B cell (primary cell): Measurements from ENCODE around the gene SEMA6A. TPM values are rescaled to one million over a fixed set of nuclear protein-coding genes. Genes with fewer than 3 reads are reported as not detected.

Source experiments
- ATAC-seq: fragments of 200-7000 bp; cut with Tn5 transposase; one replicate; pipeline ENCODE4 v1.10.0; 2021; ENCODE audit warnings: low read depth, mild to moderate bottlenecking, moderate number of reproducible peaks, moderate library complexity
- CTCF ChIA-PET: fragments of 350-600 bp; sonication (Branson Sonifier 250); formaldehyde crosslinking; loops from one replicate; lab custom pipeline; 2021; ENCODE audit warnings: antibody characterized with exemption, inconsistent platforms; lab: Charles Lee
- POLR2A ChIA-PET: fragments of 350-600 bp; sonication (Branson Sonifier 250); formaldehyde crosslinking; loops from one replicate; lab custom pipeline; 2021; ENCODE audit warnings: antibody characterized with exemption; lab: Charles Lee
- DNase-seq: peaks from one replicate; pipeline ENCODE4 v3.0.0; 2013
- H2AFZ ChIP-seq: 2 replicates; pipeline ENCODE4 v1.6.1; 2012; ENCODE audit warnings: mild to moderate bottlenecking, low read depth, low read length; ENCODE audit not compliant: insufficient read depth, poor library complexity, severe bottlenecking
- H3K27ac ChIP-seq, 2 donors: 1 replicate in 1 of 2; 2 replicates in 1 of 2; pipeline ENCODE4 v1.5.1; 2012 to 2013; ENCODE audit warnings: low read length in 2 of 2, mild to moderate bottlenecking in 2 of 2, moderate library complexity in 1 of 2
- H3K27me3 ChIP-seq, 4 experiments: fragments of 200-600 bp in 1 of 4; sonication (generic) in 1 of 4; replicated peaks in 1 of 4; 1 replicate in 2 of 4; 2 replicates in 2 of 4; pipeline versions ENCODE4 v1.6.1 to v1.7.0; 2013 to 2016; ENCODE audit warnings: low read length in 3 of 4, mild to moderate bottlenecking in 2 of 4, mixed read lengths in 1 of 4, moderate library complexity in 1 of 4; ENCODE audit not compliant: insufficient read depth in 4 of 4, control insufficient read depth in 3 of 4; ENCODE audit errors: control extremely low read depth in 1 of 4
- H3K36me3 ChIP-seq, 2 experiments: replicated peaks in 1 of 2; 1 replicate in 1 of 2; 2 replicates in 1 of 2; pipeline versions ENCODE4 v1.6.1 to v1.7.1; 2013; ENCODE audit warnings: low read length in 1 of 2; ENCODE audit not compliant: insufficient read depth in 2 of 2, control insufficient read depth in 1 of 2; ENCODE audit errors: control extremely low read depth in 1 of 2, extremely low read depth in 1 of 2
- H3K4me1 ChIP-seq, 2 donors: fragments of 200-600 bp in 1 of 2; sonication (generic) in 1 of 2; 1 replicate in 1 of 2; 2 replicates in 1 of 2; pipeline versions ENCODE4 v1.5.1 to v1.6.1; 2013 to 2017; ENCODE audit warnings: low read length in 2 of 2; ENCODE audit not compliant: control insufficient read depth in 2 of 2, insufficient read depth in 2 of 2
- H3K4me2 ChIP-seq: replicated peaks from 2 replicates; pipeline ENCODE3; 2012; ENCODE audit warnings: mild to moderate bottlenecking, low read depth, low read length; ENCODE audit not compliant: poor library complexity, severe bottlenecking
- H3K4me3 ChIP-seq, 5 experiments: fragments of 200-600 bp in 1 of 5; sonication (generic) in 1 of 5; 1 replicate in 3 of 5; 2 replicates in 2 of 5; pipeline versions ENCODE4 v1.5.1 to v1.7.0; 2011 to 2016; ENCODE audit warnings: low read length in 4 of 5, mild to moderate bottlenecking in 4 of 5, low read depth in 2 of 5, control low read depth in 1 of 5, moderate library complexity in 1 of 5; ENCODE audit not compliant: insufficient read depth in 1 of 5; ENCODE audit errors: control extremely low read depth in 1 of 5, extremely low read depth in 1 of 5
- H3K79me2 ChIP-seq: fragments of 200-600 bp; sonication (generic); one replicate; pipeline ENCODE4 v1.6.0; 2016; ENCODE audit warnings: low read length; ENCODE audit not compliant: control insufficient read depth, insufficient read depth
- H3K9ac ChIP-seq: fragments of 200-600 bp; sonication (generic); 2 replicates; pipeline ENCODE4 v1.6.1; 2017; ENCODE audit warnings: mild to moderate bottlenecking, low read length, moderate library complexity
- H3K9me3 ChIP-seq, 3 donors: one replicate each; pipeline versions ENCODE4 v1.6.1 to v1.7.1; 2013; ENCODE audit warnings: low read length in 2 of 3; ENCODE audit not compliant: control insufficient read depth in 2 of 3, insufficient read depth in 1 of 3; ENCODE audit errors: control extremely low read depth in 1 of 3
- H4K20me1 ChIP-seq: 2 replicates; pipeline ENCODE4 v1.6.0; 2012; ENCODE audit warnings: mild to moderate bottlenecking, low read length; ENCODE audit not compliant: insufficient read depth, control insufficient read depth, poor library complexity, severe bottlenecking
- H3K27ac Mint-ChIP-seq: one replicate; pipeline ENCODE4 v1.8.0; 2021; ENCODE audit warnings: mixed read lengths
- H3K27me3 Mint-ChIP-seq: one replicate; pipeline ENCODE4 v1.8.0; 2021; ENCODE audit warnings: mixed read lengths
- H3K4me1 Mint-ChIP-seq: one replicate; pipeline ENCODE4 v1.8.0; 2021; ENCODE audit warnings: mixed read lengths
- H3K4me3 Mint-ChIP-seq: one replicate; pipeline ENCODE4 v1.8.0; 2021; ENCODE audit warnings: mixed read lengths
- H3K9me3 Mint-ChIP-seq: one replicate; pipeline ENCODE4 v1.8.0; 2022; ENCODE audit warnings: mixed read lengths; ENCODE audit not compliant: insufficient read depth
- CTCF ChIP-seq: fragments of 200-600 bp; IDR thresholded peaks from one replicate; pipeline ENCODE4 v1.8.0; 2022; ENCODE audit warnings: antibody characterized with exemption, mild to moderate bottlenecking
- EZH2 ChIP-seq: IDR thresholded peaks from 2 replicates; pipeline ENCODE4 v1.6.1; 2012; ENCODE audit warnings: borderline replicate concordance, low read depth, mild to moderate bottlenecking, moderate library complexity, low read length; ENCODE audit not compliant: insufficient read depth, poor library complexity, severe bottlenecking
- WGBS: methylation state at CpG from one replicate; pipeline ENCODE4 v1.1.5; 2013; ENCODE audit warnings: missing lambda C conversion rate; ENCODE audit not compliant: insufficient coverage; 5-methylcytosine and 5-hydroxymethylcytosine counted together
- intact Hi-C: fragments of 100-400 bp; cut with micrococcal nuclease; formaldehyde crosslinking; loops from one replicate; pipeline ENCODE4 v1.10.0; 2022
- polyA plus RNA-seq: library from polyadenylated mRNA; depleted of rRNA; stranded (reverse); fragments of >200 nt; gene quantifications from 2 replicates; pipeline ENCODE4 v1.2.3, GENCODE V29; 2012
- total RNA-seq, 2 donors: library from RNA; stranded (reverse); fragments of 120-200 nt in 1 of 2; gene quantifications; 1 replicate in 1 of 2; 2 replicates in 1 of 2; pipeline versions ENCODE4 v1.2.3 to v1.2.4, GENCODE V29; 2013 to 2022

The SEMA6A gene
- total and polyA plus RNA-seq, 2 donors (not counting 1 experiment from before 2014, with no cell fraction given) = 0.44 TPM; not detected in 1

DNA sequence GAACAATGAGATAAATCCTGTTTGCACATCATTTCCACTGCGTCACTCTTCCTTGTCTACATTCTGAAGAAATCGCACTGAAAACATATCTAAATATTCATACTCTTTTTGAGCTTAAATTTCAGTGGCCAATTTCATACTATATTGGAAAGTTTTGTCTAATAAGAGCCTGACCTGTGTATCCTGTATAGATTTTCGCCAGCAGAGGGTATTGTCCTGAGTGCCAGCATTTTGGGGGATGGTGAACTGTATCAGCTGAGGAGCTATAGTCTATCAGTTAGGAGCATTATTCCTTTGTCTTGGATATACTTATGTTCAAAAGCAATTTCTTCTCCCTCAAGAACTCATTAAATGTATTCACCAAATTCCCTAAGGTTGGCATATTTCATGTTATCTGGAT is 102.3 kb downstream of the SEMA6A start:
- no peak overlapping the region for H3K27ac ChIP-seq
- no peaks in the 10 kb centered on the region for H4K20me1 ChIP-seq
- no peak for DNase-seq
- Mint-ChIP-seq H3K9me3 (peaks cover 9% of the 10 kb centered on the region), H3K4me3 (no peak overlapping the region), H3K4me1 (no peaks in the 10 kb centered on the region), H3K27ac (no peak overlapping the region), H3K27me3 (no peaks in the 10 kb centered on the region)
- WGBS = 100% methylated on average over 2 of the region's 3 CpGs
- H2AFZ ChIP-seq = no peak overlapping the region
- no peaks in the 10 kb centered on the region for H3K27me3 ChIP-seq
- POLR2A ChIA-PET = no interaction called here
- no peak overlapping the region for H3K4me2 ChIP-seq
- H3K79me2 ChIP-seq = no peaks in the 10 kb centered on the region
- intact Hi-C loops = no loop called here
- H3K9me3 ChIP-seq = peaks cover 0 to 15% (median 0%) of the 10 kb centered on the region in 3 donors
- no peak for TF ChIP-seq EZH2
- no peak for TF ChIP-seq CTCF
- ATAC-seq = no peak
- no peaks in the 10 kb centered on the region for H3K36me3 ChIP-seq
- CTCF ChIA-PET = no interaction called here
- H3K9ac ChIP-seq = no peak overlapping the region
- H3K4me3 ChIP-seq = no peak overlapping the region
- no peaks in the 10 kb centered on the region for H3K4me1 ChIP-seq

- CTCF ChIA-PET = interaction anchor here (1.4 kb wide), 1 partner anchor 16 kb away, joined by 3 read pairs; no protein-coding TSS in a partner anchor
- no peaks in the 10 kb centered on the region for H3K4me1 Mint-ChIP-seq
- Histone ChIP-seq H3K9me3 (no peaks in the 10 kb centered on the region), H3K36me3 (peaks cover 0 to 2% of the 10 kb centered on the region in 2 experiments), H3K4me2 (no peak overlapping the region), H3K79me2 (no peaks in the 10 kb centered on the region), H3K27ac (no peak overlapping the region), H4K20me1 (no peaks in the 10 kb centered on the region), H3K9ac (no peak overlapping the region), H3K4me1 (no peaks in the 10 kb centered on the region), H3K27me3 (no peaks in the 10 kb centered on the region), H2AFZ (no peak overlapping the region), H3K4me3 (no peak overlapping the region)
- H3K27me3 Mint-ChIP-seq = no peaks in the 10 kb centered on the region
- no peak overlapping the region for H3K4me3 Mint-ChIP-seq
- no peak for TF ChIP-seq EZH2
- TF ChIP-seq CTCF = no peak
- intact Hi-C loops = no loop called here
- POLR2A ChIA-PET = no interaction called here
- WGBS = no CpG with 5 or more reads among the region's 3 CpGs
- no peak for ATAC-seq
- H3K9me3 Mint-ChIP-seq = peaks cover 4% of the 10 kb centered on the region
- no peak overlapping the region for H3K27ac Mint-ChIP-seq
- DNase-seq = no peak
Measured at GRCh38 chr5:116469631-116470030, 105.0 kb downstream of the SEMA6A start.
